ENCODE measurements around the gene PILRA.
"Not testable (repeated sequence)": the region's sequence is repeated elsewhere in the genome, so short reads cannot be mapped to it uniquely, and the experiment has no call there.

The PILRA gene

DNA sequence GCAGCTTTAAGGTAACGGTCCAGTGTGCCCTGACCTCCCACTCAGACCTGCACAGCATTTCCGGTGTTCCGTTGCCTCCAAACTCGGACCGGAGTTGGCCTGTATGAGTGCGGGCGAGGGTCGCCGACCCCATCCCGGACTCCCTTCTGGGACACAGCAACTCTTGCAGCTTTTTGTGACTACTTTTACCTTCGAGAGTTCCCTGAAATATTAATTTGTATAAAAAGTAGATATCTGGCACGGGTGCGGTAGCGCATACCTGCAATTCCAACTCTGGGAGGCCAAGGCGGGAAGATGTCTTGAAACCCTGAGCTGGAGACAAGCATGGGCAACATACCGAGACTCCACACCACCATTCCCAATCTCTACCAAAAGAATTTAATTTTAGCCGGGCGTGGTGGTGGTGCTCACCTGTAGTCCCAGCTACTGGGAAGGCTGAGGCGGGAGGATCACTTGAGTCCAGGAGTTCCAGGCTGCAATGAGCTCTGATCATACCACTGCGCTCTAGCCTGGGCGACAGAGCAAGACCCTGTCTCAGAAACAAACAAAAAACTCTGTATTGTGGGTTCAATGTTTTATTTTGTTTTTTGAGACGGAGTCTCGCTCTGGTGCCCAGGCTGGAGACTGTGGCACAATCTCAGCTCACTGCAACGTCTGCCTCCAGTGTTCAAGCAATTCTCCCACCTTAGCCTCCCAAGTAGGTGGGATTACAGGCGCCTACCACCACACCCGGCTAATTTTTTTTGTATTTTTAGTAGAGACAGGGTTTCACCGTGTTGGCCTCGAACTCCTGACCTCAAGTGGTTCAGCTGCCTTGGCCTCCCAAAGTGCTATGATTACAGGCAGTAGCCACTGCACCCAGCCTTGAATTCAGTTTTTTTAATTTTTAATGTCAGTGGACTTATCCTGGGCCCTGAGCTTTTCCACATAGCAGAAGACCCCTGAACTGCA, 64.1 kb downstream of the PILRA start:
- DNase-seq = no peak
- Histone ChIP-seq H3K9me3 (ENCODE audit: control extremely low read depth in 1 of 5, control insufficient read depth in 4 of 5, insufficient read depth in 2 of 5, low read depth in 1 of 5, low read length in 4 of 5) (no peaks in the 10 kb centered on the region), H3K4me1 (ENCODE audit: control extremely low read depth in 1 of 4, control insufficient read depth in 4 of 4, insufficient read depth in 4 of 4, low read length in 3 of 4) (peaks cover 6 to 31% (median 25%) of the 10 kb centered on the region in 4 experiments), H3K36me3 (ENCODE audit: control insufficient read depth in 4 of 4, insufficient read depth in 4 of 4, low read length in 3 of 4) (peaks cover 3 to 29% (median 24%) of the 10 kb centered on the region in 4 experiments), H3K27ac (ENCODE audit: insufficient read depth in 1 of 2, low read depth in 1 of 2, low read length in 2 of 2, poor library complexity in 1 of 2, severe bottlenecking in 2 of 2) (peak overlapping the region in 1 of 2 experiments; percentile 94), H3K27me3 (replicated peaks in 2 of 5; ENCODE audit: control insufficient read depth in 4 of 5, insufficient read depth in 5 of 5, low read length in 4 of 5) (no peaks in the 10 kb centered on the region), H3K4me3 (ENCODE audit: control insufficient read depth in 1 of 7, extremely low read depth in 1 of 7, insufficient read depth in 4 of 7, low read depth in 2 of 7, low read length in 6 of 7) (peak overlapping the region in 1 of 7 experiments; percentile 45)
- 96% methylated on average over 20 of the region's 28 CpGs for WGBS (ENCODE audit: insufficient coverage)
- POLR2A ChIA-PET = interaction anchor here (0.6 to 1.0 kb wide), 4 partner anchors 8 to 28 kb away, joined by 3 to 5 read pairs (median 3); no protein-coding TSS in a partner anchor
- CTCF ChIA-PET = interaction anchor here (1.0 to 20.5 kb wide), 5 partner anchors 10 to 128 kb away, joined by 3 to 160 read pairs (median 5); no protein-coding TSS in a partner anchor

DNA sequence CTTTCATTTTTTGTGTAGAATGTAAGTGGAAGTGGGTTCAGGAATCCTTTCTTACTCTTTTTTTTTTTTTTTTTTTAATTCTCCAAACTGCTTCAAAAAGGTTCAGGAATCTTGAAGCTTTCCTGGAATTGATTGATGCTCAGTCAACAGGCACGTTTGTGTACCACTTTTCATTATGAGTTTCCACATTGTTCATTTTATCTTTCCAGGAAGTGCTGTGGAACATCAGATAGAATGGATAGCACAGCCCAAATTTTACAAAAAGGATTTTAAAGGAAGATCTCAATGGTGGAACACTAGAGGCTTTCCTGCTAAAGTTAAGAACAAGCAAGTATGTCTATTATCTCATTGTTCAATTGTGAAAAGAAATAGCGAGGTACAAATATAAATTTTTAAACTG, 64.9 kb downstream of the PILRA start:
- Histone ChIP-seq H3K27me3 (replicated peaks in 2 of 5; ENCODE audit: control insufficient read depth in 4 of 5, insufficient read depth in 5 of 5, low read length in 4 of 5) (no peaks in the 10 kb centered on the region), H3K27ac (ENCODE audit: insufficient read depth in 1 of 2, low read depth in 1 of 2, low read length in 2 of 2, poor library complexity in 1 of 2, severe bottlenecking in 2 of 2) (no peak overlapping the region), H3K4me1 (ENCODE audit: control extremely low read depth in 1 of 4, control insufficient read depth in 4 of 4, insufficient read depth in 4 of 4, low read length in 3 of 4) (peaks cover 6 to 30% (median 20%) of the 10 kb centered on the region in 4 experiments), H3K36me3 (ENCODE audit: control insufficient read depth in 4 of 4, insufficient read depth in 4 of 4, low read length in 3 of 4) (peaks cover 3 to 21% (median 17%) of the 10 kb centered on the region in 4 experiments), H3K4me3 (ENCODE audit: control insufficient read depth in 1 of 7, extremely low read depth in 1 of 7, insufficient read depth in 4 of 7, low read depth in 2 of 7, low read length in 6 of 7) (no peak overlapping the region), H3K9me3 (ENCODE audit: control extremely low read depth in 1 of 5, control insufficient read depth in 4 of 5, insufficient read depth in 2 of 5, low read depth in 1 of 5, low read length in 4 of 5) (no peaks in the 10 kb centered on the region)
- WGBS (ENCODE audit: insufficient coverage) = 22% methylated on average over 1 of the region's 2 CpGs
- ChIA-PET POLR2A (no interaction called here), CTCF (interaction anchor here (1.1 to 20.5 kb wide), 4 partner anchors 9 to 127 kb away, joined by 3 to 160 read pairs (median 6); no protein-coding TSS in a partner anchor)
- no peak for DNase-seq

DNA sequence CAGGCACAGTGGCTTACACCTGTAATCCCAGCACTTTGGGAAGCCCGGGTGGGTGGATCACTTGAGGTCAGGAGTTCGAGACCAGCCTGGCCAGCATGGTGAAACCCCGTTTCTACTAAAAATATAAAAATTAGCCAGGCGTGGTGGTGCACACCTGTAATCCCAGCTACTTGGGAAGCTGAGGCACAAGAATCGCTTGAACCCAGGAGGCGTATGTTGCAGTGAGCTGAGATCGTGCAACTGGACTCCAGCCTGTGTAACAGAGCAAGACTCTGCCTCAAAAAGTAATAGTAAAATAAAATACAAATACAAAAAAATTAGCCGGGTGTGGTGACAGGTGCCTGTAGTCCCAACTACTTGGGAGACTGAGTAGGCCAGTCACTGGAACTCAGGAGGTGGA, 65.4 kb downstream of the PILRA start:
- CTCF ChIA-PET = interaction anchor here (1.6 to 20.5 kb wide), 2 partner anchors 8 to 15 kb away, joined by 5 to 160 read pairs; no protein-coding TSS in a partner anchor
- POLR2A ChIA-PET = not testable (repeated sequence)

DNA sequence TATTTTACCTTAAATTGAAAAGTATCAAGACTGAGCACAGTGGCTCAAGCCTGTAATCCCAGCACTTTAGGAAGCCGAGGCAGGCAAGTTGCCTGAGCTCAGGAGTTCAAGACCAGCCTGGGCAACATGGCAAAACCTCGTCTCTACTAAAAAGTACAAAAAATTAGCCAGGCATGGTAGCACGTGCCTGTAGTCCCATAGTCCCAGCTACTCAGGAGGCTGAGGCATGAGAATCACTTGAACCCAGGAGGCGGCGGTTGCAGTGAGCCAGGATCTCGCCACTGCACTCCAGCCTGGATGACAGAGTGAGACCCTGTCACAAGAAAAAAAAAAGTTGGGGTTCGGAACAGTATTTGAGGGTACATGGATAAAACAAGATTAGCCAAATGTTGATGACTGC, 66.0 kb downstream of the PILRA start:
- CTCF ChIA-PET = interaction anchor here (20.5 kb wide), 1 partner anchor 15 kb away, joined by 160 read pairs; no protein-coding TSS in a partner anchor
- H3K27me3 ChIP-seq (replicated peaks in 2 of 5; ENCODE audit: control insufficient read depth in 4 of 5, insufficient read depth in 5 of 5, low read length in 4 of 5); H3K9me3 ChIP-seq (ENCODE audit: control extremely low read depth in 1 of 5, control insufficient read depth in 4 of 5, insufficient read depth in 2 of 5, low read depth in 1 of 5, low read length in 4 of 5); H3K27ac ChIP-seq (ENCODE audit: insufficient read depth in 1 of 2, low read depth in 1 of 2, low read length in 2 of 2, poor library complexity in 1 of 2, severe bottlenecking in 2 of 2); DNase-seq; H3K4me3 ChIP-seq (ENCODE audit: control insufficient read depth in 1 of 7, extremely low read depth in 1 of 7, insufficient read depth in 4 of 7, low read depth in 2 of 7, low read length in 6 of 7): not testable (repeated sequence)
- H3K4me1 ChIP-seq (ENCODE audit: control extremely low read depth in 1 of 4, control insufficient read depth in 4 of 4, insufficient read depth in 4 of 4, low read length in 3 of 4) = peaks cover 6 to 26% (median 20%) of the 10 kb centered on the region in 4 experiments
- POLR2A ChIA-PET = interaction anchor here (0.6 kb wide), 1 partner anchor 241 kb away, joined by 5 read pairs; no protein-coding TSS in a partner anchor
- 98% methylated on average over 4 of the region's 7 CpGs for WGBS (ENCODE audit: insufficient coverage)
- H3K36me3 ChIP-seq (ENCODE audit: control insufficient read depth in 4 of 4, insufficient read depth in 4 of 4, low read length in 3 of 4) = peaks cover 0 to 11% (median 6%) of the 10 kb centered on the region in 4 experiments

More for the DNA sequence above, 65.4 kb downstream of the PILRA start:
- DNase-seq; H3K9me3 ChIP-seq (ENCODE audit: control extremely low read depth in 1 of 5, control insufficient read depth in 4 of 5, insufficient read depth in 2 of 5, low read depth in 1 of 5, low read length in 4 of 5); H3K27me3 ChIP-seq (replicated peaks in 2 of 5; ENCODE audit: control insufficient read depth in 4 of 5, insufficient read depth in 5 of 5, low read length in 4 of 5); H3K4me3 ChIP-seq (ENCODE audit: control insufficient read depth in 1 of 7, extremely low read depth in 1 of 7, insufficient read depth in 4 of 7, low read depth in 2 of 7, low read length in 6 of 7); H3K27ac ChIP-seq (ENCODE audit: insufficient read depth in 1 of 2, low read depth in 1 of 2, low read length in 2 of 2, poor library complexity in 1 of 2, severe bottlenecking in 2 of 2): not testable (repeated sequence)
- 91% methylated on average over 4 of the region's 8 CpGs for WGBS (ENCODE audit: insufficient coverage)
- H3K4me1 ChIP-seq (ENCODE audit: control extremely low read depth in 1 of 4, control insufficient read depth in 4 of 4, insufficient read depth in 4 of 4, low read length in 3 of 4) = peaks cover 6 to 28% (median 19%) of the 10 kb centered on the region in 4 experiments
- peaks cover 1 to 16% (median 11%) of the 10 kb centered on the region in 4 experiments for H3K36me3 ChIP-seq (ENCODE audit: control insufficient read depth in 4 of 4, insufficient read depth in 4 of 4, low read length in 3 of 4)

DNA sequence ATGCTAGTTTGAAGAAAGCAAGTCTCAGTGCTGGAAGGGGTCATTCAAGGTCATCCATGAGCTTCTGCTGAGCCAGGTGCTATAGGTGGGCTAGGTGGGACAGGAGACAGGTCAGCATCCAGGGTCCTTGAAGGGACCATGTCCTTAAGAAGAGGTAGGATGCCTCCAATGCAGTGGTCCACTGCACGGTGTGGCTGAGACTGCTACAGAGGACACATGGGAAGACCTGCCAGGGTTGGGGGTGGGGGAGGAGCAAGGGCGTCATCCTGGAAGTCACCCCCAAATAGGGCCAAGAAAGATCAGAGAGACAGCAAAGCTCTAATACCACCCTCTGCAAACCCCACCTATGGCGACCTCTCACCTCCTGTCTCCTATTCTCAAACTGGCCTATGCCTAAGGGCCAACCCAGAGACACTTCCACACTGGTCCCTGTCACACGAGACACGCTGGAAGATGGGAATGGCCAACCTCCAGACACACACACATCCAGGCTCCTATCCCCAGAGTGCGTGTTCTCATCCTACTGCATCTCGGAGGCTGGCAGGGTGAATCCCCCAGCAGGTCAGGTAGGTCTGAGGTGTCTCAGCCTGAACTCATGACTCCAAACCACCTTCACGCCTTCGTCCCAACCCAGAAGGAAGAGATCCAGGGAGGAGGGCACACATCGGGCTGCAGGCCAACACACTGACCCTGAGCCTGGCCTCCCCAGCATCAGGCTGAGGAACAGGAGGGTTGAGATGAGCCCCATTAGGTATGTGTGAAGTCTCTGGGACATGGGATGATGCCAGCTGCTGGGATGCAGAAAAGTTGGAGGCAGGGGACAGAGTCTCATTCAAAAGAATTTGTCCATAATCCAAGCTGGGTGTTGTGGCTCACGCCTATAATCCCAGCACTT, 68.6 kb downstream of the PILRA start:
- H3K4me3 ChIP-seq (ENCODE audit: control insufficient read depth in 1 of 7, extremely low read depth in 1 of 7, insufficient read depth in 4 of 7, low read depth in 2 of 7, low read length in 6 of 7) = no peak overlapping the region
- H3K4me1 ChIP-seq (ENCODE audit: control extremely low read depth in 1 of 4, control insufficient read depth in 4 of 4, insufficient read depth in 4 of 4, low read length in 3 of 4) = peaks cover 2 to 33% (median 23%) of the 10 kb centered on the region in 4 experiments
- no peak for DNase-seq
- no peaks in the 10 kb centered on the region for H3K27me3 ChIP-seq (replicated peaks in 2 of 5; ENCODE audit: control insufficient read depth in 4 of 5, insufficient read depth in 5 of 5, low read length in 4 of 5)
- CTCF ChIA-PET = interaction anchor here (20.5 kb wide), 1 partner anchor 12 kb away, joined by 160 read pairs; no protein-coding TSS in a partner anchor
- H3K27ac ChIP-seq (ENCODE audit: insufficient read depth in 1 of 2, low read depth in 1 of 2, low read length in 2 of 2, poor library complexity in 1 of 2, severe bottlenecking in 2 of 2) = no peak overlapping the region
- H3K36me3 ChIP-seq (ENCODE audit: control insufficient read depth in 4 of 4, insufficient read depth in 4 of 4, low read length in 3 of 4) = no peaks in the 10 kb centered on the region
- POLR2A ChIA-PET = interaction anchor here (0.9 kb wide), 1 partner anchor 12 kb away, joined by 4 read pairs; no protein-coding TSS in a partner anchor
- 97% methylated on average over 9 of the region's 11 CpGs for WGBS (ENCODE audit: insufficient coverage)
- no peaks in the 10 kb centered on the region for H3K9me3 ChIP-seq (ENCODE audit: control extremely low read depth in 1 of 5, control insufficient read depth in 4 of 5, insufficient read depth in 2 of 5, low read depth in 1 of 5, low read length in 4 of 5)

DNA sequence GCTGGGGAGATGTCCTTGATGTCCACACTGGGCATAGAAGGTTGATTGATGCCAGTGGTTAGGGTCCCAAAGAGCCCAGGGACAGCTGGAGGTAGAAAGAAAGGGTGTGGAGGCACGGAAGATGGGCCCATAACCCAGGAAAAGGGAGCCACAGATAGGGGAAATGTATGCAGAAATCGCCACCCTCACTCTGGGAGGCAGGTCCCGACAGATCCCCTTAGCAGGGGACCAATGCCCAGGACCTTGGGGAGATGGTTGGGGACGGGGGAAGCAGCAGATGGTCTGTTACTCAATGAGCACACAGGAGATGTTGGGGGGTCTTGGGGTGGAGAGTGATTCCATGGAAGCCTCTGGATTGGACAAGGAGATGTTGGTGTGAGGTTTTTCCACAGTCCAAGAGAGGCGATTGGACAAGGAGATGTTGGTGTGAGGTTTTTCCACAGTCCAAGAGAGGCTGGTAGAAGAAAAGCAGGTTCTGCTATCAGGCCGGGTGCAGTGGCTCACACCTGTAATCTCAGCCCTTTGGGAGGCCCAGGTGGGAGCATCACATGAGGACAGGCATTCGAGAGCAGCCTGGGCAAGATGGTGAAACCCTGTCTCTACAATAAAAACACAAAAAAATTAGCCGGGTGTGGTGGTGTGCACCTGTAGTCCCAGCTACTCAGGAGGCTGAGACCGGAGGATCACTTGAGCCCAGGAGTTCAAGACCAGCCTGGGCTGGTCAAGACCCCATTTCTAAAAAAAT, 70.0 kb downstream of the PILRA start:
- no peak for DNase-seq
- Histone ChIP-seq H3K9me3 (ENCODE audit: control extremely low read depth in 1 of 5, control insufficient read depth in 4 of 5, insufficient read depth in 2 of 5, low read depth in 1 of 5, low read length in 4 of 5) (no peaks in the 10 kb centered on the region), H3K4me1 (ENCODE audit: control extremely low read depth in 1 of 4, control insufficient read depth in 4 of 4, insufficient read depth in 4 of 4, low read length in 3 of 4) (peaks cover 2 to 30% (median 21%) of the 10 kb centered on the region in 4 experiments), H3K27ac (ENCODE audit: insufficient read depth in 1 of 2, low read depth in 1 of 2, low read length in 2 of 2, poor library complexity in 1 of 2, severe bottlenecking in 2 of 2) (no peak overlapping the region), H3K36me3 (ENCODE audit: control insufficient read depth in 4 of 4, insufficient read depth in 4 of 4, low read length in 3 of 4) (no peaks in the 10 kb centered on the region), H3K27me3 (replicated peaks in 2 of 5; ENCODE audit: control insufficient read depth in 4 of 5, insufficient read depth in 5 of 5, low read length in 4 of 5) (no peaks in the 10 kb centered on the region), H3K4me3 (ENCODE audit: control insufficient read depth in 1 of 7, extremely low read depth in 1 of 7, insufficient read depth in 4 of 7, low read depth in 2 of 7, low read length in 6 of 7) (no peak overlapping the region)
- 96% methylated on average over 9 of the region's 9 CpGs for WGBS (ENCODE audit: insufficient coverage)
- ChIA-PET CTCF (interaction anchor here (2.2 to 20.5 kb wide), 2 partner anchors 8 to 11 kb away, joined by 8 to 160 read pairs; no protein-coding TSS in a partner anchor), POLR2A (interaction anchor here (0.9 to 2.8 kb wide), 3 partner anchors 9 to 14 kb away, joined by 4 to 17 read pairs (median 10); partner anchors contain the start of genes MEPCE and ZCWPW1)
